IMR-90 (cell line): ENCODE measurements around the gene SLC23A1. TPM values are rescaled to one million over a fixed set of nuclear protein-coding genes. Genes with fewer than 3 reads are reported as not detected.

ENCODE experiments used
- ATAC-seq: fragments of 200-7000 bp; cut with Tn5 transposase; 2 replicates; pipeline ENCODE4 v1.9.1; 2020; ENCODE audit warnings: low read depth, mild to moderate bottlenecking, moderate library complexity
- BruUV-seq: library from RNA; stranded (reverse); fragments of 400-500 nt; replicated peaks from 2 replicates; lab custom pipeline; 2021; lab: Mats Ljungman, UMichigan
- CTCF ChIA-PET: fragments of 300-600 bp; formaldehyde crosslinking; extraction: SDS; loops from one replicate; lab custom pipeline; 2021; ENCODE audit warnings: antibody characterized with exemption; lab: Yijun Ruan, JAX
- POLR2A ChIA-PET: fragments of 300-600 bp; sonication (Branson Sonifier 250); formaldehyde crosslinking; loops from one replicate; lab custom pipeline; 2022; ENCODE audit warnings: antibody characterized with exemption; ENCODE audit not compliant: unreplicated experiment; lab: Charles Lee
- DNase-seq: peaks from one replicate; pipeline ENCODE4 v3.0.0; 2013
- H2AFZ ChIP-seq: replicated peaks from 2 replicates; pipeline ENCODE3; 2013; ENCODE audit warnings: low read length, mild to moderate bottlenecking; ENCODE audit not compliant: poor library complexity
- H2AK5ac ChIP-seq: 2 replicates; pipeline ENCODE4 v1.6.1; 2013; ENCODE audit warnings: low read depth, low read length, inconsistent platforms
- H2AK9ac ChIP-seq: replicated peaks from 2 replicates; pipeline ENCODE3; 2013; ENCODE audit warnings: mild to moderate bottlenecking, low read depth, low read length, moderate library complexity; ENCODE audit not compliant: poor library complexity
- H2BK120ac ChIP-seq: 2 replicates; pipeline ENCODE4 v1.6.1; 2013; ENCODE audit warnings: low read depth, low read length, inconsistent platforms
- H2BK15ac ChIP-seq: 3 replicates; pipeline ENCODE4 v1.6.1; 2013; ENCODE audit warnings: low read depth, low read length, inconsistent platforms
- H2BK20ac ChIP-seq: 2 replicates; pipeline ENCODE4 v1.6.1; 2013; ENCODE audit warnings: low read depth, mild to moderate bottlenecking, inconsistent platforms, low read length, moderate library complexity
- H2BK5ac ChIP-seq: 2 replicates; pipeline ENCODE4 v1.6.1; 2013; ENCODE audit warnings: mild to moderate bottlenecking, low read depth, low read length, inconsistent platforms; ENCODE audit not compliant: poor library complexity, severe bottlenecking
- H3K14ac ChIP-seq: replicated peaks from 2 replicates; pipeline ENCODE4 v1.6.1; 2013; ENCODE audit warnings: low read depth, low read length, inconsistent platforms
- H3K18ac ChIP-seq: 2 replicates; pipeline ENCODE4 v1.6.1; 2013; ENCODE audit warnings: low read depth, low read length, control low read depth
- H3K23ac ChIP-seq: 2 replicates; pipeline ENCODE4 v1.6.1; 2013; ENCODE audit warnings: low read depth, low read length, inconsistent platforms
- H3K27ac ChIP-seq: 2 replicates; pipeline ENCODE4 v1.5.1; 2013; ENCODE audit warnings: mild to moderate bottlenecking, control low read depth, low read length; ENCODE audit not compliant: insufficient read depth
- H3K27me3 ChIP-seq: 2 replicates; pipeline ENCODE4 v1.6.1; 2013; ENCODE audit warnings: low read length; ENCODE audit not compliant: control insufficient read depth, insufficient read depth
- H3K36me3 ChIP-seq: 2 replicates; pipeline ENCODE4 v1.6.1; 2013; ENCODE audit warnings: low read length, mixed read lengths; ENCODE audit not compliant: control insufficient read depth, insufficient read depth
- H3K4ac ChIP-seq: 2 replicates; pipeline ENCODE4 v1.6.1; 2013; ENCODE audit warnings: low read depth, low read length, inconsistent platforms
- H3K4me1 ChIP-seq: 2 replicates; pipeline ENCODE4 v1.6.1; 2013; ENCODE audit warnings: low read length, mixed read lengths; ENCODE audit not compliant: control insufficient read depth, insufficient read depth
- H3K4me2 ChIP-seq: 2 replicates; pipeline ENCODE4 v1.6.1; 2013; ENCODE audit warnings: low read depth, mild to moderate bottlenecking, control low read depth, low read length, moderate library complexity
- H3K4me3 ChIP-seq: 2 replicates; pipeline ENCODE4 v1.5.1; 2013; ENCODE audit warnings: low read depth, mild to moderate bottlenecking, control low read depth, low read length, moderate library complexity; ENCODE audit not compliant: insufficient read depth
- H3K56ac ChIP-seq: 2 replicates; pipeline ENCODE4 v1.6.1; 2013; ENCODE audit warnings: low read length, inconsistent platforms; ENCODE audit not compliant: insufficient read depth; ENCODE audit errors: extremely low read depth
- H3K79me1 ChIP-seq, 2 experiments: 2 replicates each; pipeline ENCODE4 v1.6.1; 2013; ENCODE audit warnings: low read length in 2 of 2, inconsistent platforms in 1 of 2, low read depth in 1 of 2
- H3K9ac ChIP-seq: 2 replicates; pipeline ENCODE4 v1.6.1; 2013; ENCODE audit warnings: low read depth, low read length, control low read depth
- H3K9me1 ChIP-seq: 2 replicates; pipeline ENCODE4 v1.6.1; 2013; ENCODE audit warnings: low read length, inconsistent platforms; ENCODE audit not compliant: insufficient read depth
- H3K9me3 ChIP-seq: 2 replicates; pipeline ENCODE4 v1.6.1; 2013; ENCODE audit warnings: low read length; ENCODE audit not compliant: control insufficient read depth, insufficient read depth
- H4K20me1 ChIP-seq: 2 replicates; pipeline ENCODE4 v1.6.1; 2013; ENCODE audit warnings: low read length, inconsistent platforms; ENCODE audit not compliant: insufficient read depth
- H4K5ac ChIP-seq: 2 replicates; pipeline ENCODE4 v1.6.1; 2013; ENCODE audit warnings: mild to moderate bottlenecking, low read depth, low read length, control low read depth
- H4K8ac ChIP-seq, 2 experiments: 2 replicates each; pipeline ENCODE4 v1.6.1; 2013; ENCODE audit warnings: low read depth in 2 of 2, low read length in 2 of 2, control low read depth in 1 of 2, inconsistent platforms in 1 of 2
- H4K91ac ChIP-seq: 2 replicates; pipeline ENCODE4 v1.6.1; 2013; ENCODE audit warnings: low read depth, low read length, inconsistent platforms; ENCODE audit not compliant: insufficient read depth
- BHLHE40 ChIP-seq: fragments of 150-350 bp; IDR thresholded peaks from 2 replicates; pipeline ENCODE4 v1.6.1; 2016; ENCODE audit warnings: mild to moderate bottlenecking, low read depth, low read length
- CEBPB ChIP-seq: IDR thresholded peaks from 2 replicates; pipeline ENCODE4 v1.6.1; 2012; ENCODE audit warnings: low read depth, low read length, improper control_type of control experiment
- MAFK ChIP-seq: IDR thresholded peaks from 2 replicates; pipeline ENCODE4 v1.6.1; 2012; ENCODE audit warnings: low read depth, low read length, improper control_type of control experiment
- MXI1 ChIP-seq: IDR thresholded peaks from 2 replicates; pipeline ENCODE4 v1.6.1; 2012; ENCODE audit warnings: low read depth, mild to moderate bottlenecking, low read length, moderate library complexity, borderline replicate concordance
- NFE2L2 ChIP-seq: fragments of 150-350 bp; IDR thresholded peaks from 2 replicates; pipeline ENCODE4 v1.6.1; 2016; ENCODE audit warnings: low read depth, mild to moderate bottlenecking, low read length
- POLR2A ChIP-seq: IDR thresholded peaks from 2 replicates; pipeline ENCODE4 v1.6.1; 2012; ENCODE audit warnings: mild to moderate bottlenecking, low read depth, low read length
- RFX5 ChIP-seq: IDR thresholded peaks from 2 replicates; pipeline ENCODE4 v1.8.0; 2012; ENCODE audit warnings: low read depth, mild to moderate bottlenecking, low read length, moderate library complexity
- WGBS, 2 experiments: methylation state at CpG; one replicate each; pipeline versions ENCODE4 v1.1.5 to v1.1.7; 2013; ENCODE audit warnings: missing lambda C conversion rate in 2 of 2; ENCODE audit not compliant: insufficient read length in 1 of 2; ENCODE audit errors: extremely low coverage in 2 of 2; 5-methylcytosine and 5-hydroxymethylcytosine counted together
- dilution Hi-C: fragments of 300-500 bp; cut with HindIII; formaldehyde crosslinking; loops from one replicate; pipeline ENCODE4 v1.14.3; 2018; ENCODE audit warnings: low sequenced_read_pairs; ENCODE audit not compliant: unreplicated experiment
- in situ Hi-C: fragments of 300-500 bp; cut with MboI; formaldehyde crosslinking; loops from 3 replicates; pipeline ENCODE4 v1.14.3; 2019; ENCODE audit warnings: low sequenced_read_pairs, inconsistent platforms, mixed read lengths
- intact Hi-C: fragments of 100-400 bp; cut with micrococcal nuclease; formaldehyde crosslinking; loops from 2 replicates; pipeline ENCODE4 v1.10.0; 2022
- polyA plus RNA-seq, 3 experiments: library from polyadenylated mRNA; depleted of rRNA; stranded (reverse); fragments of >200 nt; gene quantifications; 2 replicates each; pipeline ENCODE4 v1.2.3, GENCODE V29; 2012; ENCODE audit warnings: low replicate concordance in 1 of 3
- total RNA-seq: library from RNA; depleted of rRNA; stranded (reverse); fragments of >200 nt; gene quantifications from 2 replicates; pipeline ENCODE4 v1.2.3, GENCODE V29; 2012
- TF ChIP-seq, protein P1 (sequence below): fragments of 150-350 bp; IDR thresholded peaks from 2 replicates; pipeline ENCODE4 v1.6.1; 2016; ENCODE audit warnings: low read depth, mild to moderate bottlenecking, low read length, moderate library complexity, borderline replicate concordance
- TF ChIP-seq, protein P2 (sequence below): fragments of 150-350 bp; IDR thresholded peaks from 2 replicates; pipeline ENCODE4 v1.6.1; 2017; ENCODE audit warnings: mild to moderate bottlenecking, antibody characterized with exemption, low read length, low read depth

The SLC23A1 gene
- total and polyA plus RNA-seq, 2 of the 4 experiments (the other 2 are of a cell fraction) = not detected

DNA sequence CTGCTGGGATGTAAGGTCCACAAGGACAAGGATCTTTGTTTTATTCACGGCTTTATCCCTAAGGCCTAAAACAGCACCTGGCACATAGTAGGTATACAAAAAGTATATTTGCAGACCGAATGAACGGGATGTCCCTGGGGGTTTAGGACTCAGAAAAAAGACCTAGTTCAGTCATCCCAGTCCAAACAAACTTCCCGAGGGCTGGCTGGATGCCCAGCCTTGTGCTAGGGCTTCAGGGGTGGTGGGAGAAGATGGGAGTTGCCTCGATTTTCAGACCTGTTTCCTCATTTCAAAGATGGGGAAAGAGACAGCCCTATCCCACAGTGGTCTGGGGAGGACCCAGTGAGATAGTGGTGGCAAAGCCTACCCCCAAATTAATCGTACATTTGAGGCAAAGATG, 14.8 kb upstream of the SLC23A1 start:
- no peak overlapping the region for H2BK5ac ChIP-seq
- H2BK20ac ChIP-seq = no peak overlapping the region
- peak; percentile 50 for DNase-seq
- H3K9me1 ChIP-seq = no peaks in the 10 kb centered on the region
- dilution Hi-C loops = no loop called here
- H3K56ac ChIP-seq = no peak overlapping the region
- no peak overlapping the region for H3K4me2 ChIP-seq
- CTCF ChIA-PET = no interaction called here
- no CpG with 5 or more reads among the region's 6 CpGs for WGBS, 2 experiments
- no peak; the same call in 1 of the 2 replicates for ATAC-seq
- BruUV-seq = no TSS peak
- H4K5ac ChIP-seq = no peak overlapping the region
- H3K36me3 ChIP-seq = no peaks in the 10 kb centered on the region
- H3K27me3 ChIP-seq = peaks cover 23% of the 10 kb centered on the region
- in situ Hi-C loops = no loop called here
- H3K23ac ChIP-seq = no peak overlapping the region
- H3K4me1 ChIP-seq = no peaks in the 10 kb centered on the region
- H2BK15ac ChIP-seq = no peak overlapping the region
- H3K18ac ChIP-seq = no peak overlapping the region
- H4K20me1 ChIP-seq = no peaks in the 10 kb centered on the region
- no peak for TF ChIP-seq POLR2A
- no peak for TF ChIP-seq NFE2L2
- no peak for TF ChIP-seq CEBPB
- TF ChIP-seq, protein P1, sequence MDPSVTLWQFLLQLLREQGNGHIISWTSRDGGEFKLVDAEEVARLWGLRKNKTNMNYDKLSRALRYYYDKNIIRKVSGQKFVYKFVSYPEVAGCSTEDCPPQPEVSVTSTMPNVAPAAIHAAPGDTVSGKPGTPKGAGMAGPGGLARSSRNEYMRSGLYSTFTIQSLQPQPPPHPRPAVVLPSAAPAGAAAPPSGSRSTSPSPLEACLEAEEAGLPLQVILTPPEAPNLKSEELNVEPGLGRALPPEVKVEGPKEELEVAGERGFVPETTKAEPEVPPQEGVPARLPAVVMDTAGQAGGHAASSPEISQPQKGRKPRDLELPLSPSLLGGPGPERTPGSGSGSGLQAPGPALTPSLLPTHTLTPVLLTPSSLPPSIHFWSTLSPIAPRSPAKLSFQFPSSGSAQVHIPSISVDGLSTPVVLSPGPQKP = no peak
- TF ChIP-seq, protein P2, sequence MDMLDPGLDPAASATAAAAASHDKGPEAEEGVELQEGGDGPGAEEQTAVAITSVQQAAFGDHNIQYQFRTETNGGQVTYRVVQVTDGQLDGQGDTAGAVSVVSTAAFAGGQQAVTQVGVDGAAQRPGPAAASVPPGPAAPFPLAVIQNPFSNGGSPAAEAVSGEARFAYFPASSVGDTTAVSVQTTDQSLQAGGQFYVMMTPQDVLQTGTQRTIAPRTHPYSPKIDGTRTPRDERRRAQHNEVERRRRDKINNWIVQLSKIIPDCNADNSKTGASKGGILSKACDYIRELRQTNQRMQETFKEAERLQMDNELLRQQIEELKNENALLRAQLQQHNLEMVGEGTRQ = no peak
- no peak for TF ChIP-seq MXI1
- TF ChIP-seq MAFK = no peak
- no peak for TF ChIP-seq RFX5
- no peak for TF ChIP-seq BHLHE40
- intact Hi-C loops = no loop called here
- no peak overlapping the region for H2BK120ac ChIP-seq
- H3K27ac ChIP-seq = no peak overlapping the region
- no peak overlapping the region for H2AK5ac ChIP-seq
- no peak overlapping the region for H2AFZ ChIP-seq
- no peak overlapping the region for H4K91ac ChIP-seq
- peaks cover 13% of the 10 kb centered on the region; the same call in 1 of the 2 replicates for H3K9me3 ChIP-seq
- no peak overlapping the region for H3K9ac ChIP-seq
- no peak overlapping the region for H2AK9ac ChIP-seq
- no peak overlapping the region for H3K4ac ChIP-seq
- POLR2A ChIA-PET = no interaction called here
- H3K4me3 ChIP-seq = no peak overlapping the region
- peaks cover 0 to 5% of the 10 kb centered on the region in 2 experiments; a peak in 1 of 4 replicates for H3K79me1 ChIP-seq
- no peak overlapping the region for H4K8ac ChIP-seq
- no peak overlapping the region for H3K14ac ChIP-seq
